Nephron progenitor cell (in vitro differentiated cells): ENCODE measurements around the gene TBX1.
A peak's percentile ranks its signal among the peaks of the same experiment; 100 is the strongest.

Source experiments
- DNase-seq: peaks from one replicate; pipeline ENCODE4 v3.0.0; 2021
- H3K27ac Mint-ChIP-seq: 2 replicates; pipeline ENCODE4 v1.8.0; 2021; ENCODE audit warnings: mild to moderate bottlenecking, moderate library complexity, mixed read lengths
- H3K27me3 Mint-ChIP-seq: 2 replicates; pipeline ENCODE4 v1.8.0; 2021; ENCODE audit warnings: mild to moderate bottlenecking, low read depth, mixed read lengths; ENCODE audit not compliant: poor library complexity
- H3K36me3 Mint-ChIP-seq: 2 replicates; pipeline ENCODE4 v1.8.0; 2021; ENCODE audit warnings: low read depth, mixed read lengths
- H3K4me1 Mint-ChIP-seq: 2 replicates; pipeline ENCODE4 v1.8.0; 2021; ENCODE audit warnings: mixed read lengths
- H3K4me3 Mint-ChIP-seq: 2 replicates; pipeline ENCODE4 v1.8.0; 2021; ENCODE audit warnings: mild to moderate bottlenecking, moderate library complexity, mixed read lengths
- H3K9me3 Mint-ChIP-seq: 2 replicates; pipeline ENCODE4 v1.8.0; 2021; ENCODE audit warnings: mild to moderate bottlenecking, moderate library complexity, mixed read lengths
- CTCF ChIP-seq: fragments of 200-600 bp; sonication (generic); IDR thresholded peaks from 2 replicates; pipeline ENCODE4 v1.5.0; 2021; ENCODE audit warnings: antibody characterized with exemption

TBX1 gene

GRCh38 chr22:19716041-19716828 lies 44.3 kb upstream of the TBX1 start:
- peak; percentile 4 for DNase-seq
- peaks cover 77% of the 10 kb centered on the region for H3K27me3 Mint-ChIP-seq
- H3K4me3 Mint-ChIP-seq = no peak overlapping the region
- peaks cover 11% of the 10 kb centered on the region for H3K9me3 Mint-ChIP-seq
- no peak overlapping the region for H3K27ac Mint-ChIP-seq
- H3K4me1 Mint-ChIP-seq = peaks cover 18% of the 10 kb centered on the region
- H3K36me3 Mint-ChIP-seq = peaks cover 13% of the 10 kb centered on the region
- TF ChIP-seq CTCF = no peak

GRCh38 chr22:19716829-19717105 lies 43.8 kb upstream of the TBX1 start:
- Mint-ChIP-seq H3K9me3 (peaks cover 11% of the 10 kb centered on the region), H3K4me1 (peaks cover 21% of the 10 kb centered on the region), H3K36me3 (peaks cover 13% of the 10 kb centered on the region), H3K27ac (no peak overlapping the region), H3K27me3 (peaks cover 78% of the 10 kb centered on the region), H3K4me3 (no peak overlapping the region)
- no peak for TF ChIP-seq CTCF
- peak; percentile 1 for DNase-seq

- peaks cover 18% of the 10 kb centered on the region for H3K4me1 Mint-ChIP-seq
- peaks cover 13% of the 10 kb centered on the region for H3K36me3 Mint-ChIP-seq
- no peak for TF ChIP-seq CTCF
- DNase-seq = peak; percentile 19
- no peak overlapping the region for H3K27ac Mint-ChIP-seq
- H3K9me3 Mint-ChIP-seq = peaks cover 11% of the 10 kb centered on the region
- H3K4me3 Mint-ChIP-seq = no peak overlapping the region
- peaks cover 78% of the 10 kb centered on the region for H3K27me3 Mint-ChIP-seq
Measured at GRCh38 chr22:19717181-19717580, 43.4 kb upstream of the TBX1 start.

GRCh38 chr22:19717691-19718455 lies 42.7 kb upstream of the TBX1 start:
- H3K36me3 Mint-ChIP-seq = peaks cover 13% of the 10 kb centered on the region
- DNase-seq = peak; percentile 84
- H3K27ac Mint-ChIP-seq = no peak overlapping the region
- H3K9me3 Mint-ChIP-seq = peaks cover 11% of the 10 kb centered on the region
- peak overlapping the region; percentile 74 for H3K4me3 Mint-ChIP-seq
- TF ChIP-seq CTCF = peak; percentile 82
- peaks cover 21% of the 10 kb centered on the region for H3K4me1 Mint-ChIP-seq
- peaks cover 78% of the 10 kb centered on the region for H3K27me3 Mint-ChIP-seq

- H3K4me3 Mint-ChIP-seq = peak overlapping the region; percentile 42
- no peak overlapping the region for H3K27ac Mint-ChIP-seq
- peak; percentile 27 for DNase-seq
- H3K4me1 Mint-ChIP-seq = peaks cover 26% of the 10 kb centered on the region
- TF ChIP-seq CTCF = no peak
- peaks cover 78% of the 10 kb centered on the region for H3K27me3 Mint-ChIP-seq
- peaks cover 13% of the 10 kb centered on the region for H3K36me3 Mint-ChIP-seq
- H3K9me3 Mint-ChIP-seq = peaks cover 11% of the 10 kb centered on the region
Measured at GRCh38 chr22:19718456-19719049, 42.0 kb upstream of the TBX1 start.
